ENCODE measurements around the gene BASP1.
A peak's percentile ranks its signal among the peaks of the same experiment; 100 is the strongest.
"Not testable (repeated sequence)": the region's sequence is repeated elsewhere in the genome, so short reads cannot be mapped to it uniquely, and the experiment has no call there.

BASP1 gene

GRCh38 chr5:17191574-17191973, 25.9 kb upstream of the BASP1 start:
- DNase-seq = not testable (repeated sequence)

GRCh38 chr5:17192191-17192590, 25.2 kb upstream of the BASP1 start:
- peak; percentile 84 for DNase-seq

- DNase-seq = no peak
Measured at GRCh38 chr5:17196024-17196423, 21.4 kb upstream of the BASP1 start.

DNA sequence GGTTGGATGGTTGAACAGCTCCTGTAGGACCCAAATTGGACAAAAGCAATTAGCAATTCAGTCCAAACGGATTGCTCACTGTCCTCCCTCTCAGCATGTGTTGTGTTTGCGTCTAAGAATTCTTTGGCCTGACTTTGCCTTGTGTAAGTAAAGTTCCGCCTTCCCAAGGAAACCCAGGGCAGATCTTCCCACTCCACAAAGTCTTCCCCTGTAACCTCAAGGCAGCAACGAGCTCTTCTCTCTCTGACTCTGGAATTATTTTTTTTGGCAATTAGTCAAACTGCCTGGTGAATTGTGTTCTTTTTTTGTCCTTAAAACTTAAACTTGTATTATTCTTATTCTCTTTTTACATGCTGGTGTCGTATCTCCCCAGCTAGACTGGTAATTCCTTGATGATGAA, 20.7 kb upstream of the BASP1 start:
- DNase-seq = no peak

DNA sequence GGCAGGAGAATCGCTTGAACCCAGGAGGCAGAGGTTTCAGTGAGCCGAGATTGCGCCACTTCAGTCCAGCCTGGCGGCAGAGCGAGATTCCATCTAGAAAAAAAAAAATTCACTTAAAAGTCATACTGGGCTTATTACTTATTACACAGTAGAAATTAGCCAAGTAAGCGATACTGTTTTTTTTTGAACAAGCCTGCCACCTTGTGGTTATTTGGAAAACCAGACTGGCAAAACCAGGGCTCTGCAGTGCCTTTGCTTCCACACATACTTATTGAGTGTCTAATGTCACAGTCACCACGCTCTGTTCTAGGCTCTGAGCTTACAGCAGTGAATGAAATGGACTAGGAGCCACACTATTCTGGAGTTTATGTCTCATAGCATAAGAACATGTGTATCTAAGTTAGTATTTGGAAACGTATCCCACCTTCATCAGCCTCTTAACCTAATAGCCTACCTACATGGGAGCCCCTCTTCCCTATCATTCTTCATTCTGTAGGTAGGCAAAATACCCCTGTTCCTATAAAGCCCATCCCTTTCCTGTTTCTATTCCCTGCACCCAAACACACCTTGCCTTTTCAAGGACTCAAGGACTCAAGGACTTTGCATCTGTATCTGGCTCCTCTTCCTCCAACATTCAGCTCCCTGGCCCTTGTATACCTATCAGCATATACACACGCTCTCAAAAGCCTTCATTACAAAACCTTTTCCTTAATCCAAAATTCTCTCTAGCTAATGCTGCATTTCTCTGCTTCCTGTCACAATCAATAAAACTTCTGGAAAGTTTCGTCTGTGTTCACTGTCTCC, 13.9 kb upstream of the BASP1 start:
- peak; percentile 78 for DNase-seq

DNA sequence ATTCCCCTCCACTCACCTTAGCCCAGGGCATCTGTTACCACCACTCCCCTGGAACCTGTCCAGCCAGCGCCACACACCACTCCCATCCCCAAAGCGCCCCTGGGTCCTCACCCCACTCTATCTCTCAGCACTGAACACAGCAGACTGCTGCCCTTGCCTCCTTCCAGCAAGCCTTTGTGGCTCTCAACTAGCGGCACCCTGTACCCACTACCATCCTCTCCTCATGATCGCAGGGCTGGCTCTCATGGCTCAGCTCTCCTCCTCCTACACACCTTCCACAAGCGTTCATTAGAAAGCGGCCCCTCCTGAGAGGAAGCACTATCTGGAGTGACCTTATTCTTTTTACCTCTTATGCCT, 13.3 kb upstream of the BASP1 start:
- no peak for DNase-seq

DNA sequence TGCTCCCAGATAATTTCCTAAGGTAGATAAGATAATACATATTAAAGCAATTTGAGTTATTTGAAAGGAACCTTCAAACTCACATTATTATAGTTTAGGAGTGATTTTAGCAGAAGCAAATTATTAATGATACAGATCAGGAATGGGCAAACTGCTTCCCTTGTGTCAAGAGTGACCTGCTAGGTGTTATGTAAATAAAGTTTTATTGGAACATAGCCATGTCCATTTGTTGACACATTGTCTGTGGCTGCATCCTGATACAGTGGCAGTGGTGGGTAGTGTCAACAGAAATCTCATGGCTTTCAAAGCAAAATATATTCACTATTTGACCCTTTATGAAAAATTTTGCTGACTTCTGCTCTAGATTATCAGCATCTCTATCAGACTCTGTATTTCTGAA, 11.4 kb upstream of the BASP1 start:
- no peak for DNase-seq

DNA sequence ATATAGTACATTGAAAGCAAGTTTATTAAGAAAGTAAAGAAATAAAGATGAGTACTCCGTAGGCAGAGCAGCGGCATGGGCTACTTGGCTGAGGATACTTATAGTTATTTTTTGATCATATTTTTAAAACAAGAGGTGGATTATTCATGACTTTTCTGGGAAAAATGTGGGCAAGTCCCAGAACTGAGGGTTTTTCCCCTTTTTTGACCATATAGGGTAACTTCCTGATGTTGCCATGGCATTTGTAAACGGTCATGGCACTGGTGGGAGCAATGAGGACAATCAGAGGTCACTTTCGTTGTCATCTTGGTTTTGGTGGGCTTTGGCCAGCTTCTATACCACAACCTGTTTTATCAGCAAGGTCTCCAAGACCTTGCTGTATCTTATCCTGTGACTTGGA, 5.2 kb upstream of the BASP1 start:
- DNase-seq = no peak

DNA sequence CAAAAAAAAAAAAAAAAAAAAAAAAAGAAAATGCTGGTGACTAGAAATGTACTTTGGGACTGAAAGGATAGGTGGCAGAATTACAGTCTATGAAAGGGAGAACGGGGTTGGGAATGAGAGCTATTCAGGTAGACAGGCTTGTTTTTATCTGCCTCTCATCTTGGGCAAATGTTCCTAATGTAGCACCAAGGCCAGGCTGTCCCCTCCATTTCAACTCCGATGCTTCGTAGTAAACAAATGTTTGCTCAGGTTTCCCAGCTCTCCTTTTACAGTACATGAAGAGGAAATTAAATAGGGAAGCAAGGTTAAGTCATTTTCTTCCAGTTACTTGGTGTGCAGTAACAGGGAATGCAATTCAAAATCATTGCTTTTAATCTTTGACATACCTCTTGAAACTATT, 4.4 kb upstream of the BASP1 start:
- no peak for DNase-seq

GRCh38 chr5:17213938-17214337, 3.5 kb upstream of the BASP1 start:
- no peak for DNase-seq

GRCh38 chr5:17214893-17215292, 2.5 kb upstream of the BASP1 start:
- DNase-seq = no peak

DNA sequence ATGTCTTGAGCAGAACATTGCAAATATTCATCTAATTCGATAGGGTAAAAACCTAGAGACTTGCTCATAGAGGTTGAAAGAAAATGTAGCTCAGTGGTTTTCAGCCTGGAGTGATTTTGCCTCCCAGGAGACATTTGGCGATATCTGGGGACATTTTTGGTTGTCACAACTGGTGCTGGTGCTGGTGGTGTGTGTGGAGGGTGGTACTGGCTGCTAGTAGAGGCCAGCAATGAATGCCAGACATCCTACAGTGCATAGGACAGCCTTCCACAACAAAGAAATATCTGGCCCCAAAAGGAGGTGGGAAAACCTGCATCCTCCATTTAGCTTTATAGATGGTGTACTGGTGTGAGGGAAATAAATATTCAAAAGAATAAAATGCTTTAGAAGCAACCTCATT, 2.1 kb upstream of the BASP1 start:
- no peak for DNase-seq

- DNase-seq = peak; percentile 76
Measured at GRCh38 chr5:17216176-17216973, 1.1 kb upstream of the BASP1 start.

- DNase-seq = peak; percentile 71
Measured at GRCh38 chr5:17216974-17217492, 398 bp upstream of the BASP1 start.

GRCh38 chr5:17218353-17219005, 1.0 kb downstream of the BASP1 start:
- DNase-seq = peak; percentile 79

DNA sequence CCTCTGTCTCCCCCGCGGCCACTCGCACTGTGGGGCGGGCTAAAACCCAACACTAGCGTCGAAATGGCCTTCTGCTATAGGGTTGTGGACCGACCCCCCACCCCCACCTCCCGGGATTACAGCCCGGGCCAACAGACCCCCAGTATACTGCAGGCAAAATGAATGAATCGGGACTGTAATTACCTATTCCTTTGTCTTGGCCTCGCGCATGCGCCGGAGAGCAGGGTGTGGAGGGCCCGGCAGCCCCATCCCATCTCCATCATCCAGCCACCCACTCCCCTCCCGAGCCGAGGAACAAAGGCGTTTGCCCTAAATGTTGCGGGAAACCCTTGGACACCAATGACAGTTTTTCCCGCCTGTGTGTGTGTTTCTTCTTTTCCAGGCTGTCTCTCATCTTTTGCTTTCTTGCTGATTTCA, 1.6 kb downstream of the BASP1 start:
- peak; percentile 57 for DNase-seq

DNA sequence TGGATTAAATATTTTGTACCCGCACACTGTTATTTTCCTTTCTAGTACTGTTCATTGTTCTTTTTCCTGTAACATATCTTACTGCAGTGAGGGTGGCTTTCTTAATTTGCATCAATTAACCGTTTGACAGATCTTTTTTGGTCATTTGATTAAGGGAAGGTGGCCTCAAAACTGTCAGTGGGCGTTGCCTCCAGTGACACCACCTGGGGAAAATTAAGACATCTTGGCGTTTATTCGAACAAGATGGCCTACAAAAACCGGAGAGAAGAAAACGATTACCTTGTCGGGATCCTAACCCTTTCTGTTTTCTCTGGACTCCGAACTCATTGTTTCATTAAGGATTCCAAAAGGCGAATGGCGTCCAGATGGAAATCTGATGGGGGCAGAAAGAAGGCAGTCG, 2.0 kb downstream of the BASP1 start:
- DNase-seq = no peak

DNA sequence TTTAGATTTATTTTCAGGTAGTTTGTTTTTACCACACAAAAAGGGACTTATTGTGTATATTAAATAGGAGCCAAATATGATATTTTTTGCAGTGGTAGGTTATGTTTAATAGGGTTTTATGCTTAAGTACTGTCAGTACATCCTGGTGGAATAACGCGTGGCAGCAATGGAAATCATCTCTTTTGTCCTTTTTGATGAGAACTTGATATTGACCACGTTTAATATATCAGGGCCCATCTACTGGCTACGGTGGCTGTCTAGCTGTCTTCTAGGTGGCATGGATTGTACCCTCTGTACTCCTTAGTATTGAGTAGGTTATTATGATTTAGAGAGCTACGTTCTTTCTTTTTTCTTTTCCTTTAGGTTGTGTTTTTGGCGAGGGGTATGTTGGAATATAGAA, 2.6 kb downstream of the BASP1 start:
- no peak for DNase-seq

GRCh38 chr5:17220469-17220868, 3.0 kb downstream of the BASP1 start:
- DNase-seq = no peak

DNA sequence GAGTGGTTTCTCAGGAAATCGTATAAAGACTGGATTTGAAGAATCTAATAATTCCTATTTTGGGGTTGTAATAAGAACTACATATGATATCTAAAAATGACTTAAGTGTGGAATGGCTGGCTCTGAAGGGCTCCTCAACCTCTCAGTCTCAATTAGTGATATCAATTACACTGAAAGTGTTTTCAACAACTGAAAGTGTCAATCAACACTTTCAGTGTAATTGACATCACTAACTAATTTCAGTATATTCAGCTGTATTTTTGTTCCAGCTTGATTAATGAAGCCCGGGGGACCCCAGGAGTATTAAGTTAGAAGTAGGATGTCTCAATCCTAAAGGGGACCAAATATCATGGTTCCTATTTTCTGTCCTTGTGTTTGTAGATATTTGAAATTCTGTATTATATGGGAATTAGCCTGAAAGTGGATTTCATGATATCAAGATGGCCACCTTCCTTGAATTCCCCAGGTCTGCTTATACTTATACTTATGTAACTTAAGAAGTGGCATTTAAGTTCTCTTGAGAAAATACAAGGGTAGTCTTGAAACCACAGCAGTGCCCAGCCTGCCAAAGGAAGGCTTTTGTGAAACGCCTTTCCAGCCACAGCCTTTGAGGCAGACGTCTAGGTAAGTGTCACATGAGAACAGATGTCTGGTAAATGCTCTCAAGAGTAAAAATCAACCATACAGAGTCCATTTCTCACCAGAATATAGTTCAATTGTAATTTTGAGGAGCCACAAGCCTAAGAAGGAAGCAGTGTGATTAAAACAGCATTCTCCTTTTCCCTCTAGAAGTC, 4.6 kb downstream of the BASP1 start:
- DNase-seq = peak; percentile 36

- DNase-seq = peak; percentile 82
Measured at GRCh38 chr5:17222664-17223063, 5.2 kb downstream of the BASP1 start.

DNA sequence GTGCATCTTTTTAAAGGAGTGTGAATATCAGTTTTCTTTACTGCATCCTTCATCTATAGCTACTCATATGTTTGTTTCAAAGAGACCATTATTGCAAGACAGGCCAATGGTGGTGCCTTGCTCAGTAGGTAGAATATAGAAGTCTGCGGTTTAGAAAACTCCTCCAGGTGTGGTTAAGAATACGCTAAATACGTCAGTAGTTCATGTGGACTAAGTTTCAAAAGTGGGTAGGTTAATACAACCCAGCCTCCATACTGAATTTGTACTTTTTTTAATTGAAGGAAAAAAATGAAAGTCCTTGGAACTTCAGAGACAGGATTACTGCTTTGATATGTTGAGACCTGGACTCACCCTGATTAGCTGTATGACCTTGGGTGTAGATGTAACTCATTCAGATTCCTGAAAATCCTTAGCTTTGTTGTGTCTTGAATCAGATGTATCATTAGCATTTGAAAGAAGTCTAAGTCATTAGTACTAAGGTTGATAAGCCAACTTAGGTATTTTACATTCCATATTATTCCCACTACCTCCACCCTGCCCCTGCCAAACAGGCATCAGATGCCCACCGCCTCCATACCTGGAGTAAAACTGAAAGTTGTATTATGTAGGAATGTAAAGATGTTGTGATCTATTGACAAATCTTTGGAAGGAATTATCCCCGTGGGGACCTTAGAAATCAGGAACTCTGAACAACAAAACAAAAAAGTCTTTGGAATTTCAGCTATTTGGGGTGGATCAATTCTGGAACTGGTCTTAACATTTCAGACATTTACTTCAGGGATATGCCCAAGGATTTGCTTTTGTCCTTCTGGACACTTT, 6.1 kb downstream of the BASP1 start:
- DNase-seq = no peak

Data from fibroblast of skin of abdomen (primary cell).